Neural cell (in vitro differentiated cells): ENCODE results near the gene MFSD1. TPM values are rescaled to one million over a fixed set of nuclear protein-coding genes. Genes with fewer than 3 reads are reported as not detected.

ENCODE experiments used
- H2AFZ ChIP-seq: fragments of 200-600, 300-800 bp; sonication (generic), shearing (Covaris generic); 2 replicates; pipeline ENCODE4 v1.6.0; 2014; ENCODE audit warnings: low read depth, mild to moderate bottlenecking, antibody characterized with exemption, low read length, moderate library complexity
- H3F3A ChIP-seq: fragments of 200-600 bp; shearing (Covaris generic); 2 replicates; pipeline ENCODE4 v1.6.1; 2016; ENCODE audit warnings: mild to moderate bottlenecking, moderate library complexity, mixed read lengths, antibody characterized with exemption, low read length; ENCODE audit not compliant: insufficient read depth, poor library complexity, severe bottlenecking
- H3K27ac ChIP-seq: fragments of 200-600, 300-800 bp; sonication (generic), shearing (Covaris generic); 2 replicates; pipeline ENCODE4 v1.5.1; 2014; ENCODE audit warnings: mild to moderate bottlenecking, low read length, moderate library complexity
- H3K27me3 ChIP-seq: fragments of 300-800, 200-600 bp; sonication (generic), shearing (Covaris generic); 2 replicates; pipeline ENCODE4 v1.6.0; 2014; ENCODE audit warnings: mild to moderate bottlenecking, low read depth, low read length, moderate library complexity; ENCODE audit not compliant: insufficient read depth
- H3K36me3 ChIP-seq: fragments of 300-800, 200-600 bp; sonication (generic), shearing (Covaris generic); 2 replicates; pipeline ENCODE4 v1.5.1; 2014; ENCODE audit warnings: mild to moderate bottlenecking, antibody characterized with exemption, low read length, moderate library complexity; ENCODE audit not compliant: insufficient read depth
- H3K4me2 ChIP-seq: fragments of 300-800, 200-600 bp; sonication (generic), shearing (Covaris generic); 2 replicates; pipeline ENCODE4 v1.6.0; 2014; ENCODE audit warnings: mild to moderate bottlenecking, low read length
- H3K4me3 ChIP-seq: fragments of 300-800, 200-600 bp; sonication (generic), shearing (Covaris generic); 2 replicates; pipeline ENCODE4 v1.5.1; 2014; ENCODE audit warnings: mild to moderate bottlenecking, low read length, moderate library complexity
- H3K79me2 ChIP-seq: fragments of 200-600 bp; shearing (Covaris generic); replicated peaks from 2 replicates; pipeline ENCODE4 v1.6.0; 2014; ENCODE audit warnings: mild to moderate bottlenecking, low read length, moderate library complexity; ENCODE audit not compliant: insufficient read depth
- H3K9ac ChIP-seq: fragments of 300-800, 200-600 bp; sonication (generic), shearing (Covaris generic); 2 replicates; pipeline ENCODE4 v1.6.1; 2016; ENCODE audit warnings: mild to moderate bottlenecking, low read length, mixed read lengths
- H3K9me2 ChIP-seq: fragments of 200-600 bp; shearing (Covaris generic); 2 replicates; pipeline ENCODE4 v1.6.1; 2016; ENCODE audit warnings: mild to moderate bottlenecking, low read length, mixed read lengths; ENCODE audit not compliant: insufficient read depth
- H3K9me3 ChIP-seq: fragments of 200-600, 300-800 bp; sonication (generic), shearing (Covaris generic); 2 replicates; pipeline ENCODE4 v1.6.1; 2016; ENCODE audit warnings: mild to moderate bottlenecking, mixed run types, low read length, moderate library complexity, mixed read lengths
- H4K20me1 ChIP-seq: fragments of 200-600 bp; shearing (Covaris generic); 2 replicates; pipeline ENCODE4 v1.6.1; 2016; ENCODE audit warnings: mild to moderate bottlenecking, mixed run types; ENCODE audit not compliant: insufficient read depth
- CTCF ChIP-seq: fragments of 450-650 bp; IDR thresholded peaks from 2 replicates; pipeline ENCODE4 v1.5.1; 2014; ENCODE audit warnings: antibody characterized with exemption, mild to moderate bottlenecking, moderate library complexity; ENCODE audit not compliant: poor library complexity, severe bottlenecking
- EP300 ChIP-seq: fragments of 450-650 bp; conservative IDR thresholded peaks from 2 replicates; pipeline ENCODE4 v1.6.1; 2014; ENCODE audit warnings: antibody characterized with exemption, mild to moderate bottlenecking, moderate library complexity; ENCODE audit not compliant: poor library complexity, severe bottlenecking
- EZH2 ChIP-seq: fragments of 200-600, 300-800 bp; shearing (Covaris generic), sonication (generic); IDR thresholded peaks from 2 replicates; pipeline ENCODE4 v1.6.1; 2014; ENCODE audit warnings: antibody characterized with exemption, low read length, borderline replicate concordance, mild to moderate bottlenecking; ENCODE audit not compliant: insufficient read depth, poor library complexity, severe bottlenecking
- MXI1 ChIP-seq: fragments of 450-650 bp; conservative IDR thresholded peaks from 2 replicates; pipeline ENCODE4 v1.6.1; 2014; ENCODE audit warnings: antibody characterized with exemption, mild to moderate bottlenecking; ENCODE audit not compliant: poor library complexity, severe bottlenecking
- POLR2AphosphoS5 ChIP-seq: IDR thresholded peaks from 2 replicates; pipeline ENCODE4 v1.6.1; 2012
- RAD21 ChIP-seq: fragments of 450-650 bp; conservative IDR thresholded peaks from 2 replicates; pipeline ENCODE4 v1.6.1; 2014; ENCODE audit warnings: antibody characterized with exemption, mild to moderate bottlenecking, moderate library complexity
- SMC3 ChIP-seq: fragments of 450-650 bp; conservative IDR thresholded peaks from 2 replicates; pipeline ENCODE4 v1.6.1; 2014; ENCODE audit warnings: antibody characterized with exemption, mild to moderate bottlenecking, moderate library complexity; ENCODE audit not compliant: poor library complexity
- TAF1 ChIP-seq: IDR thresholded peaks from 2 replicates; pipeline ENCODE4 v1.6.1; 2012; ENCODE audit warnings: low read depth
- polyA plus RNA-seq: library from polyadenylated mRNA; depleted of rRNA; stranded (reverse); fragments of >200 nt; gene quantifications from 2 replicates; pipeline ENCODE4 v1.2.3, GENCODE V29; 2014
- TF ChIP-seq, protein P1 (sequence below): IDR thresholded peaks from 2 replicates; pipeline ENCODE4 v1.6.1; 2012; ENCODE audit warnings: borderline replicate concordance

MFSD1 gene
- polyA plus RNA-seq, 1 donor from 2014 or later: 107 TPM

DNA sequence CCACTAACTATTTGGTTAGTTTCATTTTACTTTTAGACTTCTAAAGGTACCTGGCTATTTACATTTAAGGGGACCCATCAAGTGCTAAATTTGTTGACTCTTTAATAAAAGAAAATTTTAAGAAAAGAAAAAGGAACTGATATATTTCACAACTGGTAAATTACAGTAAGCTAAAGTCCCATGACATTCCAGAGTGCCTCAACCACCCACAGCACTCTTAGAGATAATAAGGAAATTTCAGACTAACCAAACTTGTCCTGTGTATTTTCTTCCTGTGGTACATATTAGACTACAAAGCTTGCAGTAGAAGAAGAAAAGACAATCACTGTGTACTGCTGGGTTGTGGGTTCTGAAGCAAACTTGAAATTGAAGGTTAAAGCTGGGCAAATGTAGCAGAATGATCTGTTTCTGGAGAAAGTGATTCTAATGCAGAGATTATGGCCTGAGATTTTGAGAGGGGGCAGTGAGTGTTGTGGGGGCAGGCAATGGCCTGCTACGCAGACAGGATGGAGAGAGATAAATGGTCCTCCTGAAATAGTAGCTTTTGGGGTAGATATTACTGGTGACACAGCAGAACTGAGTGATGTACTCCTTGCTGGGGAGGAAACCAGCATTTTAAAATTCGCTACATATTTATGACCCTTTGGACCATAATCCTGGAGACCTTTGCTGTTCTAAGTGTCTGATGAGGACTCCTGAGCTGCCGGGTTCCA, 24.5 kb upstream of the MFSD1 start:
- H2AFZ ChIP-seq: no peak overlapping the region
- H3K36me3 ChIP-seq: no peaks in the 10 kb centered on the region
- no peaks in the 10 kb centered on the region for H3K27me3 ChIP-seq
- H3K4me2 ChIP-seq: no peak overlapping the region
- no peaks in the 10 kb centered on the region for H3K9me3 ChIP-seq
- no peak overlapping the region for H3K9ac ChIP-seq
- H4K20me1 ChIP-seq: no peaks in the 10 kb centered on the region
- H3K79me2 ChIP-seq: no peaks in the 10 kb centered on the region
- no peaks in the 10 kb centered on the region for H3F3A ChIP-seq
- TF ChIP-seq, protein P1, sequence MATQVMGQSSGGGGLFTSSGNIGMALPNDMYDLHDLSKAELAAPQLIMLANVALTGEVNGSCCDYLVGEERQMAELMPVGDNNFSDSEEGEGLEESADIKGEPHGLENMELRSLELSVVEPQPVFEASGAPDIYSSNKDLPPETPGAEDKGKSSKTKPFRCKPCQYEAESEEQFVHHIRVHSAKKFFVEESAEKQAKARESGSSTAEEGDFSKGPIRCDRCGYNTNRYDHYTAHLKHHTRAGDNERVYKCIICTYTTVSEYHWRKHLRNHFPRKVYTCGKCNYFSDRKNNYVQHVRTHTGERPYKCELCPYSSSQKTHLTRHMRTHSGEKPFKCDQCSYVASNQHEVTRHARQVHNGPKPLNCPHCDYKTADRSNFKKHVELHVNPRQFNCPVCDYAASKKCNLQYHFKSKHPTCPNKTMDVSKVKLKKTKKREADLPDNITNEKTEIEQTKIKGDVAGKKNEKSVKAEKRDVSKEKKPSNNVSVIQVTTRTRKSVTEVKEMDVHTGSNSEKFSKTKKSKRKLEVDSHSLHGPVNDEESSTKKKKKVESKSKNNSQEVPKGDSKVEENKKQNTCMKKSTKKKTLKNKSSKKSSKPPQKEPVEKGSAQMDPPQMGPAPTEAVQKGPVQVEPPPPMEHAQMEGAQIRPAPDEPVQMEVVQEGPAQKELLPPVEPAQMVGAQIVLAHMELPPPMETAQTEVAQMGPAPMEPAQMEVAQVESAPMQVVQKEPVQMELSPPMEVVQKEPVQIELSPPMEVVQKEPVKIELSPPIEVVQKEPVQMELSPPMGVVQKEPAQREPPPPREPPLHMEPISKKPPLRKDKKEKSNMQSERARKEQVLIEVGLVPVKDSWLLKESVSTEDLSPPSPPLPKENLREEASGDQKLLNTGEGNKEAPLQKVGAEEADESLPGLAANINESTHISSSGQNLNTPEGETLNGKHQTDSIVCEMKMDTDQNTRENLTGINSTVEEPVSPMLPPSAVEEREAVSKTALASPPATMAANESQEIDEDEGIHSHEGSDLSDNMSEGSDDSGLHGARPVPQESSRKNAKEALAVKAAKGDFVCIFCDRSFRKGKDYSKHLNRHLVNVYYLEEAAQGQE: no peak
- TF ChIP-seq EZH2: no peak
- TF ChIP-seq EP300: no peak
- no peak for TF ChIP-seq RAD21
- no peak for TF ChIP-seq SMC3
- no peak for TF ChIP-seq TAF1
- no peak for TF ChIP-seq CTCF
- no peak for TF ChIP-seq MXI1
- TF ChIP-seq POLR2AphosphoS5: no peak
- H3K27ac ChIP-seq: no peak overlapping the region
- H3K4me3 ChIP-seq: no peak overlapping the region
- H3K9me2 ChIP-seq: no peaks in the 10 kb centered on the region

- Histone ChIP-seq H3K36me3 (no peaks in the 10 kb centered on the region), H3K9me2 (no peaks in the 10 kb centered on the region)
Measured at GRCh38 chr3:158780766-158781165, 21.1 kb upstream of the MFSD1 start.

More at GRCh38 chr3:158780766-158781165, 21.1 kb upstream of the MFSD1 start:
- H3K27me3 ChIP-seq: no peaks in the 10 kb centered on the region
- H3K9me3 ChIP-seq: no peaks in the 10 kb centered on the region
- no peaks in the 10 kb centered on the region for H3K79me2 ChIP-seq
- no peak overlapping the region for H3K4me2 ChIP-seq
- no peaks in the 10 kb centered on the region for H3F3A ChIP-seq
- no peak overlapping the region for H2AFZ ChIP-seq
- no peaks in the 10 kb centered on the region for H4K20me1 ChIP-seq
- H3K27ac ChIP-seq: no peak overlapping the region
- no peak overlapping the region for H3K4me3 ChIP-seq
- TF ChIP-seq TAF1 (no peak), RAD21 (no peak), CTCF (no peak), POLR2AphosphoS5 (no peak), MXI1 (no peak), EZH2 (no peak), EP300 (no peak), SMC3 (no peak)
- TF ChIP-seq, protein P1: no peak
- no peak overlapping the region for H3K9ac ChIP-seq
